ENCODE results near the gene LCN15.
"Not testable (repeated sequence)": the region's sequence is repeated elsewhere in the genome, so short reads cannot be mapped to it uniquely, and the experiment has no call there.

DNA sequence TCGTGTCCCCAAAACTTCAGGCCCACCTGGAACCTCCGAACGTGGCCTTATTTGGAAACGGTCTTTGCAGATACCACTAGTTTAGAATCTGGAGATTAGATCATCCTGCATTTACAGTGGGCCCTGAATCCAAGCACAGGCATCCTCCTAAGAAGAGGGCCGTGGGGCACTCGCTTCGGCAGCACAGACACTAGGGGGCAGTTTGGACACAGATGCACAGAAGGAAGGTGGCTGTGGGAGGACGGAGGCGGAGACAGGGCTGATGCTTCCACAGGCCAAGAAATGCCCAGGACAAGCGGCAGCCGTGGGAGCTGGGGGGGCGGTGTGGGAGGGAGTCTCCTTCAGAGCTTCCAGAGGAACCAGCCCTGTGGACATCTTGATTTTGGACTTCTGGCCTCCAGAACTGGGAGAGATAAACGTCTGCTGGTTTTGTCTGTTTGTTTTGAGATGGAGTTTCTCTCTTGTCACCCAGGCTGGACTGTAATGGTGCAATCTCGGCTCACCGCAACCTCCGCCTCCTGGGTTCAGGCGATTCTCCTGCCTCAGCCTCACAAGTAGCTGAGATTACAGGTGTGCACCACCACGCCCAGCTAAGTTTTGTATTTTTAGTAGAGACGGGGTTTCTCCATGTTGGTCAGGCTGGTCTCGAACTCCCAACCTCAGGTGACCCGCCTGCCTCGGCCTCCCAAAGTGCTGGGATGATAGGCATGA, 3.3 kb downstream of the LCN15 start:
- peak; percentile 59 for TF ChIP-seq CTCF (conservative IDR thresholded peaks at IDR 0.05; ENCODE audit: low read depth, low read length)
- not testable (repeated sequence) for TF ChIP-seq EZH2 (IDR thresholded peaks at IDR 0.05; ENCODE audit: low read length, unreplicated experiment)

Measured in PC-3 (cell line).